Body of pancreas (tissue), 4 donors: Measurements from ENCODE around the gene OGFOD2.

Experiments
- POLR2A ChIP-seq, 3 donors: fragments of 450-650 bp; IDR thresholded peaks; one replicate each; pipeline ENCODE4 v1.6.1; 2016; ENCODE audit warnings: antibody characterized with exemption in 3 of 3, mild to moderate bottlenecking in 2 of 3
- TF ChIP-seq, protein P1 (sequence below), 7 experiments: fragments of 450-650 bp in 4 of 7; fragments of 200-600 bp in 3 of 7; sonication (generic) in 3 of 7; IDR thresholded peaks; one replicate each; pipeline ENCODE4 v1.5.1; 2016 to 2019; ENCODE audit warnings: antibody characterized with exemption in 7 of 7

- no peak for TF ChIP-seq POLR2A (IDR thresholded peaks at IDR 0.05)
- TF ChIP-seq, protein P1, sequence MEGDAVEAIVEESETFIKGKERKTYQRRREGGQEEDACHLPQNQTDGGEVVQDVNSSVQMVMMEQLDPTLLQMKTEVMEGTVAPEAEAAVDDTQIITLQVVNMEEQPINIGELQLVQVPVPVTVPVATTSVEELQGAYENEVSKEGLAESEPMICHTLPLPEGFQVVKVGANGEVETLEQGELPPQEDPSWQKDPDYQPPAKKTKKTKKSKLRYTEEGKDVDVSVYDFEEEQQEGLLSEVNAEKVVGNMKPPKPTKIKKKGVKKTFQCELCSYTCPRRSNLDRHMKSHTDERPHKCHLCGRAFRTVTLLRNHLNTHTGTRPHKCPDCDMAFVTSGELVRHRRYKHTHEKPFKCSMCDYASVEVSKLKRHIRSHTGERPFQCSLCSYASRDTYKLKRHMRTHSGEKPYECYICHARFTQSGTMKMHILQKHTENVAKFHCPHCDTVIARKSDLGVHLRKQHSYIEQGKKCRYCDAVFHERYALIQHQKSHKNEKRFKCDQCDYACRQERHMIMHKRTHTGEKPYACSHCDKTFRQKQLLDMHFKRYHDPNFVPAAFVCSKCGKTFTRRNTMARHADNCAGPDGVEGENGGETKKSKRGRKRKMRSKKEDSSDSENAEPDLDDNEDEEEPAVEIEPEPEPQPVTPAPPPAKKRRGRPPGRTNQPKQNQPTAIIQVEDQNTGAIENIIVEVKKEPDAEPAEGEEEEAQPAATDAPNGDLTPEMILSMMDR (IDR thresholded peaks at IDR 0.05): no peak
These were observed 31.8 kb upstream of the OGFOD2 start for GRCh38 chr12:122943196-122943595.
